ENCODE results near the gene TNS4.

- no peak for TF ChIP-seq EZH2 (IDR thresholded peaks at IDR 0.05; ENCODE audit: low read length, missing control alignments)
- no peak for TF ChIP-seq CTCF (conservative IDR thresholded peaks at IDR 0.05 in 1 of 2, IDR thresholded peaks at IDR 0.05 in 1 of 2; ENCODE audit: low read depth in 1 of 2, low read length in 2 of 2)
Observed at GRCh38 chr17:40497695-40498094, 3.7 kb downstream of the TNS4 start.

All from fibroblast of lung (primary cell).